Sigmoid colon (tissue), 4 donors: ENCODE data around the gene TNFRSF14.

Experiments
- CTCF ChIP-seq, 4 experiments: fragments of 450-650 bp in 3 of 4; fragments of 200-600 bp in 1 of 4; IDR thresholded peaks; one replicate each; pipeline ENCODE4 v1.5.1; 2016 to 2019; ENCODE audit warnings: antibody characterized with exemption in 4 of 4, mild to moderate bottlenecking in 3 of 4, moderate library complexity in 2 of 4
- POLR2A ChIP-seq, 2 donors: fragments of 450-650 bp; IDR thresholded peaks; one replicate each; pipeline ENCODE4 v1.6.1; 2016; ENCODE audit warnings: antibody characterized with exemption in 2 of 2, mild to moderate bottlenecking in 2 of 2, moderate library complexity in 2 of 2
- POLR2AphosphoS5 ChIP-seq, 4 donors: sonication (generic); formaldehyde crosslinking; IDR thresholded peaks; one replicate each; pipeline ENCODE4 v1.6.1; 2017; ENCODE audit warnings: antibody characterized with exemption in 4 of 4

GRCh38 chr1:2566101-2567045 lies 10.2 kb downstream of the TNFRSF14 start:
- TF ChIP-seq POLR2A (IDR thresholded peaks at IDR 0.05) = no peak
- no peak for TF ChIP-seq POLR2AphosphoS5 (IDR thresholded peaks at IDR 0.05)
- no peak for TF ChIP-seq CTCF (IDR thresholded peaks at IDR 0.05)
